Tibial nerve (tissue), 4 donors: Measurements from ENCODE around the gene DLG1. TPM values are rescaled to one million over a fixed set of nuclear protein-coding genes. Genes with fewer than 3 reads are reported as not detected.

Experiments used
- DNase-seq, 2 donors: peaks; one replicate each; pipeline ENCODE4 v3.0.0-alpha.2; 2019; ENCODE audit warnings: low spot score in 2 of 2
- H3K27ac ChIP-seq, 4 donors: fragments of 200-600 bp; sonication (generic) in 3 of 4; one replicate each; pipeline ENCODE4 v1.5.1; 2017 to 2019; ENCODE audit warnings: mild to moderate bottlenecking in 1 of 4
- H3K27me3 ChIP-seq, 2 donors: fragments of 200-600 bp; sonication (generic) in 1 of 2; one replicate each; pipeline versions ENCODE4 v1.5.1 to v1.6.0; 2017 to 2019
- H3K36me3 ChIP-seq, 3 donors: fragments of 200-600 bp; sonication (generic); one replicate each; pipeline ENCODE4 v1.5.1; 2018 to 2019
- H3K4me1 ChIP-seq, 4 donors: fragments of 200-600 bp; sonication (generic) in 3 of 4; one replicate each; pipeline ENCODE4 v1.5.1; 2017 to 2019
- H3K4me3 ChIP-seq, 4 donors: fragments of 200-600 bp; sonication (generic) in 3 of 4; one replicate each; pipeline ENCODE4 v1.5.1; 2017 to 2019; ENCODE audit warnings: mild to moderate bottlenecking in 1 of 4, moderate library complexity in 1 of 4
- H3K9me3 ChIP-seq, 4 donors: fragments of 200-600 bp; sonication (generic) in 3 of 4; one replicate each; pipeline ENCODE4 v1.5.1; 2017 to 2019
- CTCF ChIP-seq, 5 experiments: fragments of 200-600 bp in 3 of 5; fragments of 450-650 bp in 2 of 5; sonication (generic) in 3 of 5; IDR thresholded peaks; one replicate each; pipeline ENCODE4 v1.5.1; 2016 to 2019; ENCODE audit warnings: antibody characterized with exemption in 5 of 5, mild to moderate bottlenecking in 3 of 5, moderate library complexity in 2 of 5
- EP300 ChIP-seq, 2 donors: sonication (generic); formaldehyde crosslinking; IDR thresholded peaks; one replicate each; pipeline ENCODE4 v1.6.1; 2017; ENCODE audit warnings: antibody characterized with exemption in 2 of 2, mild to moderate bottlenecking in 1 of 2
- POLR2A ChIP-seq, 2 donors: fragments of 450-650 bp; IDR thresholded peaks; one replicate each; pipeline ENCODE4 v1.6.1; 2017; ENCODE audit warnings: antibody characterized with exemption in 2 of 2, mild to moderate bottlenecking in 2 of 2, moderate library complexity in 2 of 2
- WGBS, 2 donors: methylation state at CpG; one replicate each; pipeline ENCODE4 v1.1.5; 2018; 5-methylcytosine and 5-hydroxymethylcytosine counted together
- total RNA-seq, 4 donors: library from RNA; depleted of rRNA; stranded (reverse); fragments of >200 nt; gene quantifications; one replicate each; pipeline ENCODE4 v1.1.0, GENCODE V29; 2016

The DLG1 gene
- total RNA-seq, 4 donors from 2014 or later, result 49.2 to 94.0 (median 71.1) TPM

GRCh38 chr3:197186887-197187588 is 111.4 kb downstream of the DLG1 start:
- DNase-seq, result peak in 1 of 2 donors; percentile 46
- TF ChIP-seq CTCF (IDR thresholded peaks at IDR 0.05), result peak; percentile 67 to 77 (median 70)
- TF ChIP-seq EP300 (IDR thresholded peaks at IDR 0.05), result no peak
- TF ChIP-seq POLR2A (IDR thresholded peaks at IDR 0.05), result no peak
- Histone ChIP-seq H3K27me3 (no peaks in the 10 kb centered on the region), H3K4me3 (no peak overlapping the region), H3K4me1 (peaks cover 0 to 12% (median under 1%) of the 10 kb centered on the region in 4 donors), H3K36me3 (no peaks in the 10 kb centered on the region), H3K27ac (no peak overlapping the region), H3K9me3 (no peaks in the 10 kb centered on the region)
- 69 to 71% methylated on average over 1 of the region's 1 CpG for WGBS, 2 donors

DNA sequence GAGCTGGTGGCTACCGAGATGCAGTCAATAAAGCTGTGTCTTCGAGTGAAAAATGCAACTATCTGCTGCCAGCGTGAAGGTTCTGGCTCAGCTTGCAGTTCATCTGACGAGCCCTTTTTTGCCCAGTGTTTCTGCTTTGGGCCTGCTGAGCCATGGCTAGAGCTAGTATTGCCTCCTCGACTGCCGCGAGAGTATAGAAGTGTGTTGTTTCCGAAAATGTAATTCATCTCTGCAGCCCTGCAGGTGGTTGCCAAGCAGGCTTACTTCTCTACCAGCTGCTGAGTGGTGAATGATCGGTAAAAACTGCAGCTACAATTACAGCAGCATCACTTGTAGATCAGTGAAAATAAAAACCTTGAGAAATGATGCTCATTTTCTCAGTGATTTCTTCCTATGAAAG is 114.8 kb downstream of the DLG1 start:
- Histone ChIP-seq H3K4me1 (peaks cover 0 to 28% (median 4%) of the 10 kb centered on the region in 4 donors), H3K4me3 (no peak overlapping the region), H3K27ac (no peak overlapping the region), H3K27me3 (no peaks in the 10 kb centered on the region), H3K36me3 (no peaks in the 10 kb centered on the region), H3K9me3 (no peaks in the 10 kb centered on the region)
- 75 to 76% methylated on average over 9 of the region's 9 CpGs for WGBS, 2 donors
- DNase-seq, result no peak
- TF ChIP-seq EP300 (IDR thresholded peaks at IDR 0.05), result no peak
- no peak for TF ChIP-seq CTCF (IDR thresholded peaks at IDR 0.05)
- no peak for TF ChIP-seq POLR2A (IDR thresholded peaks at IDR 0.05)

- no peak overlapping the region for H3K27ac ChIP-seq
- no peak overlapping the region for H3K4me3 ChIP-seq
- H3K9me3 ChIP-seq, result no peaks in the 10 kb centered on the region
- no peaks in the 10 kb centered on the region for H3K27me3 ChIP-seq
- DNase-seq, result peak in 1 of 2 donors; percentile 16
- H3K4me1 ChIP-seq, result peaks cover 0 to 31% (median 4%) of the 10 kb centered on the region in 4 donors
- H3K36me3 ChIP-seq, result no peaks in the 10 kb centered on the region
- 18 to 21% methylated on average over 6 of the region's 6 CpGs for WGBS, 2 donors
- no peak for TF ChIP-seq POLR2A (IDR thresholded peaks at IDR 0.05)
- TF ChIP-seq EP300 (IDR thresholded peaks at IDR 0.05), result peak in 1 of 2 donors; percentile 45
These were observed 116.7 kb downstream of the DLG1 start for GRCh38 chr3:197181741-197182140.

GRCh38 chr3:197178998-197179397 is 119.4 kb downstream of the DLG1 start:
- no peaks in the 10 kb centered on the region for H3K9me3 ChIP-seq
- WGBS, 2 donors, result 91% methylated on average over 5 of the region's 5 CpGs
- no peaks in the 10 kb centered on the region for H3K36me3 ChIP-seq
- no peak for DNase-seq
- H3K27ac ChIP-seq, result no peak overlapping the region
- no peaks in the 10 kb centered on the region for H3K27me3 ChIP-seq
- H3K4me3 ChIP-seq, result no peak overlapping the region
- no peak for TF ChIP-seq EP300 (IDR thresholded peaks at IDR 0.05)
- TF ChIP-seq POLR2A (IDR thresholded peaks at IDR 0.05), result no peak
- TF ChIP-seq CTCF (IDR thresholded peaks at IDR 0.05), result no peak
- H3K4me1 ChIP-seq, result peaks cover 0 to 34% (median 4%) of the 10 kb centered on the region in 4 donors

DNA sequence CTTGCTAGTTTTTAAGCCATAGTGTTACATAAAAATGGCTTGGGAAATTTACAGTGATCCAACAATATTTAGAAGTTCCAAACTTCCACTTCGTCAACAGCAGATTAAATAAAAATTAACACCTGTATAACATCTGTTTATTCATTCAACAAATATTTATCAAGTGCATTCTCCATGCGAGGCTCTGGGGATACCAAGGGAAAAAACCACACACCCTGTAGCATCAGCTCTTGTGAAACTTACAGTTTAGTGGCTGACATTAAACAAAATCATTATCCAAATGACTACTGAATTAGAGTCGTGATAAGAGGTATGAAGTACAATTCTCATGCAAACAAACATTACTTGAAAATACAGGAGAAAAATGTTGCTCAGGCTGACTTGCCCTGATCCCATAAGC is 122.9 kb downstream of the DLG1 start:
- no peak for DNase-seq
- Histone ChIP-seq H3K36me3 (no peaks in the 10 kb centered on the region), H3K9me3 (no peaks in the 10 kb centered on the region), H3K27me3 (no peaks in the 10 kb centered on the region), H3K4me3 (no peak overlapping the region), H3K4me1 (peaks cover 0 to 6% (median 0%) of the 10 kb centered on the region in 4 donors), H3K27ac (no peak overlapping the region)
- WGBS, 2 donors, result 60 to 66% methylated on average over 3 of the region's 3 CpGs
- no peak for TF ChIP-seq POLR2A (IDR thresholded peaks at IDR 0.05)
- no peak for TF ChIP-seq CTCF (IDR thresholded peaks at IDR 0.05)
- TF ChIP-seq EP300 (IDR thresholded peaks at IDR 0.05), result no peak
